ENCODE measurements around the gene DNM3. TPM values are rescaled to one million over a fixed set of nuclear protein-coding genes. Genes with fewer than 3 reads are reported as not detected.

The DNM3 gene
- total RNA-seq, 1 donor from 2014 or later = 1.7 TPM

DNA sequence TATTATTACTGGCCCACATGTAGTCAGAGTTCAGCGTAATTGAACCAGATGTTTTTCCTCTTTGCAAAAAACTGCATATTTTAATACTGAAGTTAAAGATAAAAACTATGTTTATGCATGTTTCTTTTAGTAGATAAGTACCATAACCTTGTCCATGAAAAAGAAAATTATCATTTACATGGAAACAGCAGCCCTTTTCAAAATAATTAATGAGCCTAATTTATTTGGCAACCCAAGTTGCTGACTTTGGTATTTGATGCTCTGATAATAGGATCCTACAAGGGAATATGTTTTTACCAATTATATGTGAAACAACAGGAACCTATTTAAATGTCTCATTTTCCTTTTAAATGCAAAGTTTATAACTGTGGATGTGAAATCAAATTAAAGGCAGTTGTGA is 297.9 kb downstream of the DNM3 start:
- DNase-seq (no peak), ATAC-seq (ENCODE audit: poor library complexity) (no peak)
- intact Hi-C loops (cut with DNase I) = loop anchor here (10.0 kb wide), 1 partner anchor 256 kb away; no protein-coding TSS in a partner anchor

DNA sequence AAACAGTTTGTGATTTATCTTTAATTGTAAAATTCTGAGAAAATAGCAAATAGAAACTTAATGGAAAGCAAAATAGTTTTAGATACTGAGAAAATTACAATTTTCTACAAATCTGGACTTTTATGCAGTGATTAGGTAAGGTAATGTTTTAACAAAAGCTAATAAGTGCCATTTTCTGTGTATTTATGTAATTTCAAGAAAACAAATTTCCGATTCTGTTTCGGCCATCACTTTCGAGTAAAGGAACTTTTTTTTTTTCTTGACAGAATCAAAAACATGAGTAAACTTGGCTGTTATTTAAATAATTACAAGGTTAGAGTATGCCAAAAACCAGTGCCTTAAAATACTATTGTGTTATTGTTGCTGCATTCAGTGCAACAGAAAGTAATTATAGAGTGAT is 298.8 kb downstream of the DNM3 start:
- DNase-seq (no peak), ATAC-seq (ENCODE audit: poor library complexity) (no peak)
- intact Hi-C loops (cut with DNase I) = no loop called here

DNA sequence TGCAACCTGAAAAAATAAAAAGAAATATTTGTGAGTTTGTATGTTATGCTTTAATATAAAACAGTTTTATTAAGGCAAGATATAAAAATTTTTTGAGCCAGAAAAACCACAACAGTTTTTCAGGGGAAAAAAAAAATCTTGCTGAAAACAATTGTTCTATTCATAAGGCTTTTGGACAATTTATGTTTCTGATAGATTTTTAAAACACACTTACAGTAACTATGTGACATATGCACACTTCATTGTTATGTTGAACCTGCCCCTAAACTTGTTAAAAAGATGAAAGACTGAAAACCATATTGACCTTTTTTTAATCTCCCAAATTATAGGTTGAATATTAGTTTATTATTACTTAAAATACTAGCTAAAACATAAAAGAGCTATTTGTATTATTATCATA is 299.3 kb downstream of the DNM3 start:
- intact Hi-C loops (cut with DNase I) = no loop called here
- DNase-seq = no peak
- ATAC-seq (ENCODE audit: poor library complexity) = no peak

DNA sequence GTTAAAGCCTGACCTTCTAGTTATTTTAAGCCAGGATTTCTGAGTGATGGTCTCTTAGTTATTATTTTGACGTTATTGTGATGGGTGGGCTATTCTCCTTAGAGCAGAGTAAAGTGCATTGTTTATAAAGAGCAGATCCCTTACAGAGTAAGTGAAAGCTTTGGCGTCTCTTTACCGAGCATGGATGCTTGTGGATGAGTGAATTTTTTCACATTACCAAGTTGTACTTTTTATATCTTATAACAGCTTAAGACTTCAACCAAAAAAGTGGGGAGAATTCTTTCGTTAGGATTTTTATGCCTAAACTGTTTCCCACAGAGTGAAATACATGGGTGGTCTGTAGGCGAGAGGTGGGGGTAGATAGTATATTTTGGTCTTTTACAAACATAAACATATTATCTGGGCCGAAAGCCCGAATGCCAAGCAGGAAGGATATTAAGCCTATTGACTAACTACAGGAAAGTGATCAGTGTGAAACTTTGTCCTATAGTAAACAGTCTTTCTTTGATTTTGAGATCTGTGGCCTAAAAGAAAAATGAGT is 300.1 kb downstream of the DNM3 start:
- no peak for ATAC-seq (ENCODE audit: poor library complexity)
- DNase-seq = no peak
- intact Hi-C loops (cut with DNase I) = no loop called here

DNA sequence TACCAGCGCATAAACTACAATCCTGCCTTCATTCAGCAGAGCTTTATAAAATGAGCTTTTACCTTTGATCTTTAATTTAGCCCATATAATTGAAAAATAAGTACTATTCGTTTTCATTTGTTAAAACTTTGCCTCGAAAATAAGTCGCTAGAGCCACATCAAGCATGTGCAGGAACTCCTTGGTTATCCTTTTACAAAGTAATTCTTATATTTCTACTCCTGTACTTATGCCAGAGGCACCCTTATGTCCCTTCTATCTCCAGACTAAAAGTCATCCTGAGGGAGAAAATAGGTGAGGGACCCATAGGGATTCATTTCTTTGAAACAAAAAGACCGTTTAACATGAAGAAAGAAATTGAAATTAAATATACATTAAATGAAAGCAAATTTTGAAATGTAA is 301.0 kb downstream of the DNM3 start:
- ATAC-seq (ENCODE audit: poor library complexity) (no peak), DNase-seq (no peak)
- intact Hi-C loops (cut with DNase I) = no loop called here

DNA sequence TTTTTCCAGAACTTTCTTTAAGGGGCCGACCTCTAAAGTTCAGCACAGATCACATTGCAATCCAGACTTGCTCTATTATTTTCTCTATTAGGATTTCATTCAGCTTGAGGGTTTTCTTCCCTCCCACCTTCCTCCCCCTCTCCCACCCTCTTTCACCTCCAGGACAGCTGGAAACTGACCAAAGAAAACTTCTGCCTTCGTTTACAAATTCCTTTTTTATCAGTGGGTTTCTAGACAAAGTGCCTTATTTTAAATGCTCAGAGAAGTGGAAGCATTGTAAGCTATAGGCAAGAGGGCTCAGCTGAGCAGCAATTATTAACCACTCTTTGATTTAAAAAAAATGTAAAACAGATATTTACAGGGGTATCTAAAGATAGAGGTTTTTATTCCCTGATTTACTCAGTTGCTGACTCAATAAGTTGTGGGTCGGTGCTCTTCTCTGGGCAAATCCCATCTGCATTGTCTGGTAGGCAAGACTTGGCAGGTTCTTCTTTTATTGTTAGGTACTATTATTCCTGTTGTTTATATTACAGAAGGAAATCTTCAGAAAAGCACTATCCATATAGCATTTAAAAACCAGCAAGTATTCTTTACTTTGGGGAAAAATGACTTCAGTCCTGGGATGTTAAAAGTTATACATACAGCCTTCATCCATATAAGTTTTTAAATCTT is 302.2 kb downstream of the DNM3 start:
- DNase-seq = no peak
- intact Hi-C loops (cut with DNase I) = no loop called here
- ATAC-seq (ENCODE audit: poor library complexity) = no peak

DNA sequence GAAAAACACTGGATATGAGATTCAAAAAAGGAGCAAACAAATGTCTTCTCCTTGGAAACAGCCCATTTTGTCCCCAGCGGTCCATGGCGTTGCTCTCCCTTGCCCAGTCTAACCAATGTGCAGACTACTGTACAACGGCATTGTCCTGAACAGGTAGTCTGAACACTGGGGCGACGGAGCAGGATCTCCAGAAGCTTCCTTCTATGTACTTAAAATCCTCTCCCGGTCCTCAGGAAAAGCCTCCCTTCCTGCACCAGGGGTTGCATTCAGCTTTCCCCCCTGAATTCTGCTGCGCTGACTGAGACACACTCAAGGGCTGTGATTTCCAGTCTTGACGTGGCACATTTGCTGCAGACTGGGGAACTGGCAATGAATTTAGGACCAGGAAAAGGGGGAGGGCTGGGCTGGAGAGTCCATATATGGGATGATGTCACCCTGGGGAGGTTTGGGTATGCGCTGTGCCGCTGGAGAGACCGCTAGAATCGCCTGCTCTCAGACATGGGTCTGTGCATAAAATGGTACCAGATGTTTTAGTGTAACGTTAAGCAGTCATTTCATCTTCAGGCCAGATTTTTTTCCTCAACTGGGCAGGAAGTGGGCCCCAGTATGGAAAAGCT is 303.3 kb downstream of the DNM3 start:
- intact Hi-C loops (cut with DNase I) = no loop called here
- ATAC-seq (ENCODE audit: poor library complexity) = peak; percentile 94
- DNase-seq = peak; percentile 80

DNA sequence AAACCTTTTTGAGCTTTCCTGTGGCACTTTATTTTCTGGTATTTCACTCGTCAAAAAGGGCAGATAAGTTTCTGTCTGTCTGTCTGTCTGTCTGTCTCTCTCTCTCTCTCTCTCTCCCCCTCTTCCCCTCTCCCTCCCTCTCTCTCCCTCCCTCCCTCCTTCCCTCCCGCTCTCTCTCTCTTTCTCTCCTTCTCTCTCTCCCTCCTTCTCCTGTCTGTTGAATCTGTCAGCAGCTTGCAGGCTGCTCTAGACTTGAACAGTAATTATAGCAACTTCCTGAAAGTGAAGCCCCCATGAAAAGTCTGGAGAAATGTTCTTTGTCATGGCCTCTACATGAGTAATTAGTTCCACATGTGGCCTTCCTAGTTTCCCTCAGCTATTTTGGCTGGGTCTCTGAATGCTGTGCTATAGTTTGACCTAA is 303.9 kb downstream of the DNM3 start:
- peak; percentile 64 for ATAC-seq (ENCODE audit: poor library complexity)
- intact Hi-C loops (cut with DNase I) = no loop called here
- DNase-seq = no peak

DNA sequence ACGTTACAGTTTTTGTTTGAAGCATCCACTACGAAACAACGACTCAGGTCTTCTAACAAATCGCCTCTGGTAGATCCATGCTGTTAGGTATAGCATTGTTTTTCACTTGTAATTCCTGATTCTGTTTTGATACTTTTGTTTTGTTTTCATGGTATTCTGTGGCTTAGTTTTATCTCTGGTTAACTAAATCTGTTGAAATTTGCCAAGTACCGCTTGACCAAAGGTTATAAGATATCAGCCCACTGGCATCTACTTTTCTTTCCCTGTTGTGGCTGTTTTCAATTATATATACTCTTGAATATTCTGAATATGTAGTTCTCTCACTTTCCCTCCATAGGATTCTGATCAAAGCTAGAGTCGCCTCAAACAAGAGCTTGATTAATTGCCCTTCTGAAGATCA is 304.4 kb downstream of the DNM3 start:
- ATAC-seq (ENCODE audit: poor library complexity) (no peak), DNase-seq (no peak)
- intact Hi-C loops (cut with DNase I) = no loop called here

DNA sequence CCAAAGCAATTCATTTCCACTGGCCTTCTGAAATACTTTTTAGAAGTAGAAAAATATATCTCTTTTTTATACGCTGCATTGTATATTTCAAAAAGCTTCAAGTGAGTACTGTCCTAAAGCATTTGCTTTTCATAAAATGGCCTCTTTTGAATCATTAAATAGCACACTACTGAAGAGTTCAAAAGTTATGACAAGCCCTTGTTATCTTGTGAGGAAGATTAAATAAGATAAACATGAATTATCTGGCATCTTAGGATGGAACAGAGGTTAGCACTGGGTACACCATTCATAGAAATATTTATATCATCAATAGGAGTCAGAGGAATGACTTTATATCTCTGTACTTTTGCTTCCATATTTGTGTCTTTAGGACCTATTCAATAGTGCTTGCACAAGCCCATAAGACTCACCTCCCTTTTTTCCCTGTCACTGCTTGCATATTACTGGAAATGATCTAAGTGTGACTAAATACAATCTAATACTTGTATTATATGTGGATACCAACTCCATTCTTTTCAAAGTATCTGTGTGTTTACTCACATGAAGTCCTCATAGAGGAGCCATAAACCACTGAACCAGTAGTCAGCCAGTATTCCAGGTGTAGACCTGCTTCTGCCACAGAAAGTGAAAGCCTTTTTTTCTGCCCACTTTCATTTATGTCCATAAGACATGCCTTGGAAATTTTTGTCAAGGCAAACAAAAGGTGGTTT is 305.0 kb downstream of the DNM3 start:
- intact Hi-C loops (cut with DNase I) = no loop called here
- ATAC-seq (ENCODE audit: poor library complexity) (no peak), DNase-seq (no peak)

DNA sequence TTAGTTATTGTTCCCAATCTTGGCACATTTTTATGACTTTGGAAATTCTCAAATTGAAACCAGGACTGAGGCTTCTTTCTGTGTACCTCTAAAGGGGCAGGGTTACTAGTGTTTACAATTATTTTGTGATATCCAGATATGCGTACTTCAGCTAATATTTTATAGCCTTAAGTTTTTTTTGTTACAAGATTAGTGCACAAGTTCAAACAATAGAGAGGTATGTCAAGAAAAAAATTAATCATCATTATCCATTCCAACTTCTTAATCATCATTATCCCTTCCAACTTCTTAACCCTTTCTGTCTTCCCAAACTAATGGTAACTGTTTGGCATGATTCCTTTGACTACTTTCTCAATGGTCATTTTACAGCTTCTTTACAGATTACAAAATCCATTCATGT is 306.2 kb downstream of the DNM3 start:
- DNase-seq (no peak), ATAC-seq (ENCODE audit: poor library complexity) (no peak)
- intact Hi-C loops (cut with DNase I) = no loop called here

DNA sequence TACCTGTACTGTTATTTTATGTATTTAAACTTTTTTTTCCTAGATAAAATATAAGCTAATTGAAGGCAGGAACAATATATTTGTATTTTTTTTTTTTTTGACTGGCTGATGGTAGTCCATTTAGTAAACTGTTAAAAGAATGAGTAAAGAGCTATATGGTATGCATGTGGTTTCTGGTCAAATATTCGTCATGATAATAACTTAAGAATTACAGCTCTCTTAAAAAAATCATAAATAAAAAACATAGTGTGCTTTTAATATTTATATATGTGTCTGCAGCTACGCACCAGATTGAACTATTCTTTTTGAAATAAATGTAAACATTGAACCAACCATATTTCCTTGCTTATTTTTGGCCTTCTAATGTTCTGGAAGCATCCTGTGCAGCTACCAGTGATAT is 306.9 kb downstream of the DNM3 start:
- DNase-seq (no peak), ATAC-seq (ENCODE audit: poor library complexity) (no peak)
- intact Hi-C loops (cut with DNase I) = no loop called here

DNA sequence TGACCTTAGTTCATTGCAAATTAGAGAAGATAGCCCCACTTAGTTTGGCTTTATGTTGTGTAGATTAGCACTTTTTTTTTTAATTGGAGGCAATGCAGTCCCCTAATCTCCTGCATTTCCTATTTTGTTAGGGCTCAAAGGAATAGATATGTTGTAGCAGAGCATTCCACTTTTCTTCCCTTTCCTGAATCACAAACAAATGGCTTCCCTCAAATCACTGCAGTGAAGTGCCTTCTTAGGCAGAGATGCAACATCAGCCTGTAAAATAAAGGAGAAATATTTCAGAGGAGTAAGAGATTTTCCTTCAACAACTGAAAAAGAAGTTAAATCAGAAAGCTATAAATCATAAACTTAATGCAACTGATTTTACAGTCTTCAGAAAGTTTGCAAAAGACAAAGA is 307.4 kb downstream of the DNM3 start:
- DNase-seq (no peak), ATAC-seq (ENCODE audit: poor library complexity) (no peak)
- intact Hi-C loops (cut with DNase I) = no loop called here

DNA sequence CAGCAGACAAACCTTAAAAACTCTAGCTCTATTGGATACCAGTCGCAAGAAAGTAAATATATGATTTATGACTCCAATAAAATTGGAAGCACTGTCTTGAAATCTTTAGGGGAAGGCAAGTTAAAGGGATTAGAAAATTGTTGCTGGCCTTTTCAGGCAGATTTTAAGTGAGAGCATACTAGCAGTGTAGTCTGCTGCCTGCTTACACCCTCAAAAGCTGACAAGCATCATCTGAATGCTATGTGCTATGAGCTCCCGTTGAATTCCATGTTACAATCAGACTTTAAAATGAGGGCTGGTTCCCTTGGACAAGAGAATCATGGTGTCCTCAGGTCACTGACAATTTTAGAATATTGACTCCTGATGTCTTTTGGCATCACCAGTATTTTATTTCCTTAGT is 308.0 kb downstream of the DNM3 start:
- ATAC-seq (ENCODE audit: poor library complexity) = no peak
- DNase-seq = no peak
- intact Hi-C loops (cut with DNase I) = no loop called here

DNA sequence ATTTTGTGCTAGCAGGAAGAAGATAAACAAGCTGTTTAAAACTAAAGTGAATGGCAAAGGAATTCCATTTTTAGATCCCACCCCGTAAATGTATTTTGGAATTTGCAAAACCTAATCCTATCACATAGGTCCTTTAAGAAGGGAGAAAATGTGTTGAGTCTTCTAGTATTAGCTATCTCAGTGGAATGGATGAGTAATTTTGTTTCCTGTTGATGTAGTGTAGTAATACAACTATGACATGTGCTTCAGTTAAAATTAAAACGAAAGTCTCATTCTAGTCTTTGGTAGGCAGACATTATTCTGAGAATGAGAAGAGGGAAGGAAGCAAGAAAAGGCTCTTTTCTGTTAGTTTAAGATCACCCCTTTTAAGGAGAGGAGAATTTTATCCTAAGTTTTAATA is 313.3 kb downstream of the DNM3 start:
- intact Hi-C loops (cut with DNase I) = no loop called here
- DNase-seq (no peak), ATAC-seq (ENCODE audit: poor library complexity) (peak; percentile 56)

DNA sequence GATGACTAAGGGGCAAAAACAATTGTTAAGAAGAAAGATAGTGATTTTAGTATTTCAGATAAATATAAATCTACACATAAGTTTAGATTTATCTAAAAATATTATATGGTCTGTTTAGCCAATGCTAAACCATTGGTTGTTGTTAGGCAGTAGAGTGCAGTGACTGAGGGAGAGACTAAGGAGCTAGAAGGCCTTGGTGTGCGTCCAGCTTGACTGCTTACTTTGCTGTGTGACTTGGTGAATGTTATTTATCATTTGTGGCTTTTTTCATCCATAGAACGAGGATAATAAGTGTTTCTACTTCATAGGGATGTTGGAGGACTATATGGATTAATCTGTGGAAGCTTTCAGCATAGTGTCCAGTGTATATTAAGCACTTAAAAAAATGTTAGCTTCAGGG is 314.5 kb downstream of the DNM3 start:
- DNase-seq (no peak), ATAC-seq (ENCODE audit: poor library complexity) (no peak)
- intact Hi-C loops (cut with DNase I) = no loop called here

DNA sequence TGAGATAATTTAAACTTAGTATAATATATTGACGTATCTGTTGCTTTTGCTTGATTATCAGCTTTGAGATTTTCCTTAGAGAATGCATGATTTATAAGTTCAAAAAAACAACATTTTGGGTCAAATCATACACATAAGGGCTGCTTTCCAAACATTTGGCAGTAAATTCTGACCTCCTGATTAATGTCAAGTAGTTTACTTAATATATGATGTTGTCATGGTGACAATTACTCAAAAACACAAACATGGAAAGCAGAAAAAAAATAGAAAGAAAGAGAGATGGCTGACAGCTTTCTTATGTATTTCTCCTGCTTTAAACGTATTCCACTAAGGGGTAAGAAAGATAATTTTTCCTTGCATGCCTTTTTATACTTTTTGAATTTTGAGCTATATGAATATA is 320.9 kb downstream of the DNM3 start:
- no peak for DNase-seq
- intact Hi-C loops (cut with DNase I) = no loop called here
- ATAC-seq (ENCODE audit: poor library complexity) = no peak

DNA sequence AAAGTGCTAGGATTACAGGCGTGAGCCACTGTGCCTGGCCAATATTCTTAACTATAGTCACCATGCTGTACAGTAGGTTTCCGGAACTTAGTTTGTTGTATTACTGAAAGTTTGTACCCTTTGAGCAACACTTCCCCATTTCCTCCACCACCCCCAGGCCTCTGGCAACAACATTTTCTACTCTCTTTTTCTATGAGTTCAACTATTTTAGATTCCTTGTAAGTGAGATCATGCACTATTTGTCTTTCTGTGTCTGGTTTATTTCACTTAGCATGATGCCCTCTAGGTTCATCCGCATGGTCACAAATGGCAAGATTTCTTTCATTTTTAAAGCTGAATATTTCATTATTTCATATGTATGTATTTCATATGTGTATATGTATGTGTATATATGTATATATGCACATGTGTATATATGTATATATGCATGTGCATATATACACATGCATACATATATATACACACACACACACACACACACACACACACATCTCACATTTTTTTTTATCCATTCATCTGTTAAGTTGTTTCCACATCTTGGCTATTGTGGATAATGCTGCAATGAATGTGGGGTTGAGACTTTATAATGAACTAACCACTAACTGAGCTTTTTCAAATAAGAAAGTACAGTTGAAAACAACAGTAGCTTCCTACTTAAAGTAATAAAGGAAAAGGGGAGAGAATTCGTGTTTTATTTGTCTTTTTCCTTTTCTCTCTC is 322.4 kb downstream of the DNM3 start:
- DNase-seq = no peak
- intact Hi-C loops (cut with DNase I) = no loop called here
- ATAC-seq (ENCODE audit: poor library complexity) = peak; percentile 31

DNA sequence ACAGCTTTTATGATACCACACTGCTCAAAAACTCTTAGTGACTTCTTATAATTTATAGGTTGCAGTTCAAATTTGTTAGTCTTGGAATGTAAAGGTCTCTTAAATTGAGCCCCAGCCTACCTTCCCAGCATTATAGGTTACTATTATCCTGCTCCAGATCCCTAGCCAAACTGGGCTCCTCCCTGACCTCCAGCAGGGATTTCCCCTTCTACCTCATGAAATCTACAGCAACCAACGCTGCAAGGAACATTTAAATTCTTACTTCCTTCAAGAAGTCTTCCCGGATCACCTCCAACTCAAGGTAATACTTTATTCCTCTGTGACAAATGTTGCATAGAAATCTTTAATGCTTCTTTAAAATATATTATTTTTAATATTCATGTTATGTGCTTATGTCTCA is 324.1 kb downstream of the DNM3 start:
- DNase-seq = no peak
- ATAC-seq (ENCODE audit: poor library complexity) = no peak
- intact Hi-C loops (cut with DNase I) = no loop called here
